Activated naive CD8-positive, alpha-beta T cell treated with anti-CD3 and anti-CD28 coated beads for 36 hours (primary cell): Measurements from ENCODE around the gene SNX22. TPM values are rescaled to one million over a fixed set of nuclear protein-coding genes. Genes with fewer than 3 reads are reported as not detected.

ENCODE experiments used
- DNase-seq: peaks from one replicate; pipeline ENCODE4 v3.0.0; 2021
- H3K27ac Mint-ChIP-seq: one replicate; pipeline ENCODE4 v1.8.0; 2022; ENCODE audit warnings: mild to moderate bottlenecking, moderate library complexity, mixed read lengths
- H3K27me3 Mint-ChIP-seq: one replicate; pipeline ENCODE4 v1.8.0; 2022; ENCODE audit warnings: mild to moderate bottlenecking, mixed read lengths
- H3K36me3 Mint-ChIP-seq: one replicate; pipeline ENCODE4 v1.8.0; 2021; ENCODE audit warnings: mild to moderate bottlenecking, mixed read lengths
- H3K4me1 Mint-ChIP-seq: one replicate; pipeline ENCODE4 v1.8.0; 2021; ENCODE audit warnings: mixed read lengths
- H3K4me3 Mint-ChIP-seq: one replicate; pipeline ENCODE4 v1.8.0; 2022; ENCODE audit warnings: mild to moderate bottlenecking, moderate library complexity, mixed read lengths
- H3K9me3 Mint-ChIP-seq: one replicate; pipeline ENCODE4 v1.8.0; 2022; ENCODE audit warnings: mixed read lengths
- total RNA-seq, 2 experiments: library from RNA; stranded (reverse); gene quantifications; one replicate each; pipeline ENCODE4 v1.2.3, GENCODE V29; 2021

The SNX22 gene
- total RNA-seq, 2 experiments from 2014 or later = 0.42 to 0.74 TPM

- Mint-ChIP-seq H3K4me1 (peaks cover 33% of the 10 kb centered on the region), H3K9me3 (no peaks in the 10 kb centered on the region), H3K27me3 (peaks cover under 1% of the 10 kb centered on the region), H3K27ac (peak overlapping the region; percentile 55), H3K36me3 (peaks cover 36% of the 10 kb centered on the region), H3K4me3 (no peak overlapping the region)
- DNase-seq = no peak
Measured at GRCh38 chr15:64158363-64159134, 7.0 kb downstream of the SNX22 start.

GRCh38 chr15:64161688-64162477 is 10.4 kb downstream of the SNX22 start:
- no peak for DNase-seq
- peak overlapping the region; percentile 87 for H3K27ac Mint-ChIP-seq
- H3K4me1 Mint-ChIP-seq = peaks cover 45% of the 10 kb centered on the region
- no peaks in the 10 kb centered on the region for H3K9me3 Mint-ChIP-seq
- H3K36me3 Mint-ChIP-seq = peaks cover 30% of the 10 kb centered on the region
- H3K4me3 Mint-ChIP-seq = peak overlapping the region; percentile 90
- no peaks in the 10 kb centered on the region for H3K27me3 Mint-ChIP-seq

DNA sequence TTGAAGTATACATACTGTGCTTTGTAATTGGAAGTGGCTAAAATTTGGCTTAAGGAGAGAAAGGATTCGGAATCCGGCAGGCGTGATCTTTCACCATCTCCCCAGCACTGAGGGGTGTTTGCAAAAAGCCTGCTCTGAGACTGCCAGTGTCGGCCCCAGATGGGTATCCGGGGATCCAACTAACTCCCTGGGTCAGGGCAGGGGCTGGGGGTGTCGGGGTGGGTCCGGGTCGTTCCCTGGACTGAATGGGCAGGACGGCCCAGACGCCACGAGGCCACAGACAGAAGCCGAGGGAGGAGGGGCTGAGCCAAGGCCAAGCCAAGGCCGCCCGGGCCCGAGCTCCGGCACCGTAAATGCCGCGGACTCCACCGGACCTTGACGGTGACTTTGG is 10.9 kb downstream of the SNX22 start:
- Mint-ChIP-seq H3K27ac (peak overlapping the region; percentile 87), H3K4me3 (peak overlapping the region; percentile 90), H3K27me3 (no peaks in the 10 kb centered on the region), H3K9me3 (no peaks in the 10 kb centered on the region), H3K36me3 (peaks cover 31% of the 10 kb centered on the region), H3K4me1 (peaks cover 45% of the 10 kb centered on the region)
- no peak for DNase-seq

DNA sequence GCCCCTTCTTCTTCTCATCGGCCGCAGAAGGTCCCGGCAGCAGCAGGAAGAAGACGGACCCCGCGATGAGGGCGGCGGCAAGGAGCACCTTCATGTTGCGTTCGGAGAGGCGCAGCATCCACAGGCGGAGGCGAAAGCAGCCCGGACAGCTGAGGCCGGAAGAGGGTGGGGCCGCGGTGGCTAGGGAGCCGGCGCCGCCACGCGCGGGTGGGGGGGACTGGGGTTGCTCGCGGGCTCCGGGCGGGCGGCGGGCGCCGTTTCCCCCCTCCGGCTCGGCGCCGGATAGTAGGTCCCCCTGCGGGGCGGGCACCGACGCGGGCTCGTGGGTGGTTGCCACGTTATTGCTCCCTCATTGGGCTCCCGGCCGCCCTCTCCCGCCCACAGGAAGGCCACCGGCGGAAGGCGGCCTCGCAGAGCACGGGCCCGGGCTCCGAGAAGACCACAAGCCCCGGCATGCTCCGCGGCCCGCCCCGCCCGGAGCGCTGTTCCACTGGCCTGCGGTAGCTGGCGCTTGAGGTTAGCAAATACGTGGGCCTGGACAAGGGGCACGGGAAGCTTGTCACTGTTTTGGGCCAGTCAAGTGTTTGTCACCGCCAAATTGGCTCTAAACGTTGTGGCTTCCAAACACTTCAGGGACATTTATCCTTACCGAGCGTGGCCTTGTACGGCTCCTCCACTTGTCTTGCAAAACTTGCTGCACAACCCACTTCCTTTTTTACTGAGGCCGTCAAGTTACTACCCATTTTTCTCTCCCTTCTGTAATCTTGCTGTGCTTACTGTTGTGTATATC is 11.5 kb downstream of the SNX22 start, which contains the start of gene PPIB:
Gene PPIB (minus strand): TSS at position 154 of the 790 bp plus-strand sequence. CDS start 36 bp downstream, at position 118.
- peaks cover 42% of the 10 kb centered on the region for H3K4me1 Mint-ChIP-seq
- DNase-seq = peak; percentile 98
- peak within 1 kb of the TSS; percentile 90 for H3K4me3 Mint-ChIP-seq
- H3K27ac Mint-ChIP-seq = peak within 1 kb of the TSS; percentile 93
- no peaks in the 10 kb centered on the region for H3K9me3 Mint-ChIP-seq
- no peaks in the 10 kb centered on the region for H3K27me3 Mint-ChIP-seq
- peaks cover 28% of the 10 kb centered on the region for H3K36me3 Mint-ChIP-seq

DNA sequence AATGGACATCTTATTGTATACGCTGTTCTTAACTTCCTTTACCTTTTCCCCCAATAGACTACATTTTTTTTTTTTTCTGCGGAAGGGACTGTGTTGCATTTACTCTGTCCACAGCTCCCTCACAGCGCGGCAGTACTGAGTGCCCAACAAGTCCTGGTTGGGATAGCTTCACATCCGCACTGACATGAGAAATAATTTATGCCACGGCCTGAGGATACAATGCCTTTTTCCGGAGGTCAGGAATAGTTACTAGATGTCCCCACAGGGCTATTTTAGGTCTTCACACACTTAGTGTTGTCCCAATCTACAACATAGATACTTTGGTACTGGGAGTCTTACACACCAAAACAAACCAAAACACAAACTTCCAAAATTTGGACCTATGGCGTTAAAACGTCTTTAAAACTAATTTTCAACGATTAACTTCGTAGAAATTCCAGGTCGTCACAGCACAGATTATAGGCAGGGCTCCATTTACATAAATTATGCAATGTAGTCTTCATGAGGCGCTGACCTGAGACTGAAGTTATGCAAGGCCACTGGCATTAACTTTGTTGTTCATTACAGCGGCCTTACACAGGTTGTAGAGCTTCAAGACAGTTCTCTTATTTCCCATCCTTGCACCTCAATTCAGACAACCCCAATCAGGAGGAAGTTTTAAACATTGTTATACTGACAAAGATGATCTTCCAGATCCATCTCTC is 12.3 kb downstream of the SNX22 start:
- Mint-ChIP-seq H3K4me1 (peaks cover 36% of the 10 kb centered on the region), H3K27me3 (no peaks in the 10 kb centered on the region), H3K27ac (peak overlapping the region; percentile 93), H3K4me3 (peak overlapping the region; percentile 89), H3K9me3 (no peaks in the 10 kb centered on the region), H3K36me3 (peaks cover 22% of the 10 kb centered on the region)
- no peak for DNase-seq

DNA sequence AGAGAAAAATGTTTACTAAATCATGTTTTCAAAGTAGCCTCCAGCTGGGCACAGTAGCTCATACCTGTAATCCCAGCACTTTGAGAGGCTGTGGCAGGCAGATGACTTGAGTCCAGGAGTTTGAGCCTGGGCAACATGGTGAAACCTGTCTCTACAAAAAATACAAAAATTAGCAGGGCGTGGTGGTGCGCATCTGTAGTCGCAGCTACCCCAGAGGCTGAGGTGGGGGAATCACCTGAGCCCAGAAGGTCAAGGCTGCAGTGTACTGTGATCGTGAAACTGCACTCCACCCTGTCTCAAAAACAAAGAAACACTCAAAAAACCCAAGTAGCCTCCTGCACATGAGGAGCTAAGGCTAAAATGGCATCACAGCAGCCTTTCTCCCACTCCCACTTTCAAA is 12.9 kb downstream of the SNX22 start:
- H3K9me3 Mint-ChIP-seq = no peaks in the 10 kb centered on the region

GRCh38 chr15:64166102-64166890 is 14.8 kb downstream of the SNX22 start:
- Mint-ChIP-seq H3K4me1 (peaks cover 21% of the 10 kb centered on the region), H3K27ac (no peak overlapping the region), H3K9me3 (no peaks in the 10 kb centered on the region), H3K4me3 (no peak overlapping the region), H3K27me3 (no peaks in the 10 kb centered on the region), H3K36me3 (peaks cover 19% of the 10 kb centered on the region)
- no peak for DNase-seq

More for the DNA sequence above, 12.9 kb downstream of the SNX22 start:
- no peaks in the 10 kb centered on the region for H3K27me3 Mint-ChIP-seq
- peak overlapping the region; percentile 89 for H3K4me3 Mint-ChIP-seq
- peaks cover 31% of the 10 kb centered on the region for H3K4me1 Mint-ChIP-seq
- DNase-seq = no peak
- H3K27ac Mint-ChIP-seq = peak overlapping the region; percentile 93
- peaks cover 19% of the 10 kb centered on the region for H3K36me3 Mint-ChIP-seq

DNA sequence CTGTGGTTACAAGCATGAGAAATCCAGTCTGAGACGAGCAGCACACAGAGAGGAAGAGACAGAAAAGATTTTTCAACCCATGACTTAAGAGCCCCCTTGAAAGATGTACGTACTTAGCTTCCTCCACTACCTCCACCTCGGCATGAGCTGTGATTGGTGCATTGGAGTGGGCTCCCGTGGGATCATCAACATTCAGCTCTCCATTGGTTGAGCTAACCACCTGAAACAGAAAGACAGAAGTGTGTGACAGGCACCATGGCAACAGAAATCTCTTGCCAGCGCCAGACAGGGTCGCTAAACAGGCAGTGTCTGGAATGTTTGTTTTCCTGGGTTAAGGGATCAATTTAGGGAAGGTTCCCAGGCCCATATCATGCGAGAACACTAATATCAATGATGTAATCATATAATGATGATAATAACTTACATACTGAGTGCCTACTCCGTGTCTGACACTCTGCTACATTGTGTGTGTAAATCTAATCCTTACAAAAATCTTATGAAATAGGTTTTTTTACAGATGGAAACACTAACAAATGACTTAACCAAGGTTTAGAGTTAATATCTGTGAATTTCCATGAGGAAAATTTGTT is 28.8 kb downstream of the SNX22 start:
- Mint-ChIP-seq H3K27ac (no peak overlapping the region), H3K9me3 (no peaks in the 10 kb centered on the region), H3K36me3 (peaks cover 4% of the 10 kb centered on the region), H3K27me3 (no peaks in the 10 kb centered on the region), H3K4me3 (no peak overlapping the region), H3K4me1 (no peaks in the 10 kb centered on the region)
- no peak for DNase-seq

GRCh38 chr15:64182859-64183370 is 31.4 kb downstream of the SNX22 start:
- Mint-ChIP-seq H3K27me3 (no peaks in the 10 kb centered on the region), H3K9me3 (no peaks in the 10 kb centered on the region), H3K4me1 (no peaks in the 10 kb centered on the region), H3K36me3 (peaks cover 9% of the 10 kb centered on the region), H3K27ac (no peak overlapping the region), H3K4me3 (no peak overlapping the region)
- DNase-seq = no peak

DNA sequence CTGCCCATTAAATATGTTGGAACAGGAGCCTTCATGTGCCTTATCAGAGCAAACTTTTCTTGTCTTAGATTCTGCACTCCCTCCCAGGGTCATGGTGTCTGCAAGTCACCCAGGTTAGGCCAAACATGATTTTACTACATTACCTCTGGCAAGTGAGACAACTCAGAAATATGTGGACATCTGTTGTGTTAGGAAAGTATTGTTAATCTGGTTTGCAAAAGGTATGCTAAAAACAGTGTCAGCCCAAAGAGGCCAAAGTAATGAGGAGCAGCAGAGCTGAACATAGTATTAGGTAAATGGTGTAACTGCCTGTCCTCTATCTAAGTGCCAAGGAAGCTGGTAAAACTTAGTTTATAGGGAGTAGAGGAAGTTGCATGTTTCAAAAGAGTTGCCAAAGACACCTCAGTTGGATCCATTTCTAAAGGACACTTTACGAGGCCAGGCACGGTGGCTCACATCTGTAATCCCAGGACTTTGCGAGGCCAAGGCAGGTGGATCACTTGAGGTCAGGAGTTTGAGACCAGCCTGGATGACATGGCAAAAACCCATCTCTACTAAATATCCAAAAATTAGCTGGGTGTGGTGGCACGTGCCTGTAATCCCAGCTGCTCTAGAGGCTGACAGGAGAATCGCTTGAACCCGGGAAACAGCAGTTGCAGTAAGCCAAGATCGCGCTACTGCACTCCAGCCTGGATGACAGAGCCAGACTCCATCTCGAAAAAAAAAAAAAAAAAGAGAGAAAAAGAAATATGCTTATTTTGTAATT is 33.8 kb downstream of the SNX22 start:
- H3K27ac Mint-ChIP-seq = no peak overlapping the region
- H3K36me3 Mint-ChIP-seq = peaks cover 9% of the 10 kb centered on the region
- no peak overlapping the region for H3K4me3 Mint-ChIP-seq
- H3K27me3 Mint-ChIP-seq = no peaks in the 10 kb centered on the region
- no peak for DNase-seq
- no peaks in the 10 kb centered on the region for H3K9me3 Mint-ChIP-seq
- H3K4me1 Mint-ChIP-seq = no peaks in the 10 kb centered on the region

DNA sequence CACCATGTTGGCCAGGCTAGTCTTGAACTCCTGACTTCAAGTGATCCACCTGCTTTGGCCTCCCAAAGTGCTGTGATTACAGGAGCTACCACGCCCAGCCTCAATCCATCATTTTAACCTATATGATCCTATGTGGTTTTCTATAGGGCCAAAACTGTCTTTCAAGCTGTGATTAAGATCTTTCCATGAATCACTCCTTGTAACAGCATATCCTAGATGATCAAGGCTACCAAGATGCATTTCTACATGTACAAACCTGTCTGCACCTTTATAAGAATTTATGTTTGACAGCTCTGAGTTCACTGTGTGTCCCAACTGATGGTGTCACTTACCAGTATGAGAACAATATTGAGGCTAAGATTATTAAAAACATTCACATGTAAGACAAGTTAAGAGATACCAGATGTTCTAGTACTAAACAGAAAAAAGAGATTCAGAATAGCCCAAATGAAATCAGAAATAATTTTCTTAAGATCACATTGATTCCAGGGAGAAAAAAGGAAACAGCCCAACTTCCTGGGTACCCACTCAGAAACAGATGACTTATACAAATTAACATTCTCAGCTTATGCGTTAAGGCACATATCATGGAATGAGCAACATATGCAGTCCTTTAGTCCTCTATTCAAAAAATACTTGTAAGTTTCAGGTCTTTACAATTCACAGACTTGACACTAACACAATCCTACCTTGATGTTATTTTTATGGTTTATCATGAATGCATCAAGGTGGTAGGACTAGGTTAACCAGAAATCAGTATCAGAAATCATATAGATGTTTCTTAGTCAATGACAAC is 36.1 kb downstream of the SNX22 start:
- no peaks in the 10 kb centered on the region for H3K27me3 Mint-ChIP-seq
- H3K9me3 Mint-ChIP-seq = no peaks in the 10 kb centered on the region
- H3K4me3 Mint-ChIP-seq = no peak overlapping the region
- no peak overlapping the region for H3K27ac Mint-ChIP-seq
- no peaks in the 10 kb centered on the region for H3K4me1 Mint-ChIP-seq
- no peak for DNase-seq
- H3K36me3 Mint-ChIP-seq = peaks cover 9% of the 10 kb centered on the region
